ENCODE measurements around the gene FIS1.

The FIS1 gene

GRCh38 chr7:101195884-101196283 lies 49.0 kb downstream of the FIS1 start:
- no peak for DNase-seq (ENCODE audit: extremely low read depth, low read depth)
- no peak for TF ChIP-seq CTCF (IDR thresholded peaks at IDR 0.05; ENCODE audit: low read depth, low read length)
